H9 (cell line): Measurements from ENCODE around the gene PRUNE2. TPM values are rescaled to one million over a fixed set of nuclear protein-coding genes. Genes with fewer than 3 reads are reported as not detected.

Source experiments
- DNase-seq: peaks from one replicate; pipeline ENCODE4 v3.0.0-alpha.2; 2017
- H2AFZ ChIP-seq: one replicate; pipeline ENCODE4 v1.6.1; 2013; ENCODE audit warnings: mild to moderate bottlenecking, low read length, control low read depth, moderate library complexity
- H2AK5ac ChIP-seq: 2 replicates; pipeline ENCODE4 v1.6.1; 2013; ENCODE audit warnings: low read length, control low read depth, mixed read lengths; ENCODE audit not compliant: insufficient read length
- H2BK120ac ChIP-seq: one replicate; pipeline ENCODE4 v1.6.1; 2013; ENCODE audit warnings: low read depth, mild to moderate bottlenecking, low read length, control low read depth, inconsistent platforms; ENCODE audit not compliant: poor library complexity, severe bottlenecking
- H2BK12ac ChIP-seq: 2 replicates; pipeline ENCODE4 v1.6.1; 2013; ENCODE audit warnings: low read length, control low read depth, mixed read lengths, low read depth; ENCODE audit not compliant: insufficient read length
- H2BK15ac ChIP-seq: 2 replicates; pipeline ENCODE4 v1.6.1; 2013; ENCODE audit warnings: low read depth, low read length, control low read depth
- H2BK20ac ChIP-seq: one replicate; pipeline ENCODE4 v1.6.1; 2013; ENCODE audit warnings: low read depth, mild to moderate bottlenecking, low read length, control low read depth, inconsistent platforms; ENCODE audit not compliant: poor library complexity, severe bottlenecking
- H2BK5ac ChIP-seq: 2 replicates; pipeline ENCODE4 v1.6.1; 2013; ENCODE audit warnings: low read length, control low read depth, mixed read lengths; ENCODE audit not compliant: insufficient read length
- H3K14ac ChIP-seq: 2 replicates; pipeline ENCODE4 v1.6.1; 2013; ENCODE audit warnings: low read length, control low read depth; ENCODE audit not compliant: insufficient read depth
- H3K18ac ChIP-seq: 2 replicates; pipeline ENCODE4 v1.6.1; 2013; ENCODE audit warnings: low read depth, mild to moderate bottlenecking, mixed read lengths, low read length, control low read depth; ENCODE audit not compliant: insufficient read length
- H3K23ac ChIP-seq: 2 replicates; pipeline ENCODE4 v1.6.1; 2013; ENCODE audit warnings: low read length, control low read depth, mixed read lengths, low read depth; ENCODE audit not compliant: insufficient read length
- H3K23me2 ChIP-seq: 2 replicates; pipeline ENCODE4 v1.6.1; 2013; ENCODE audit warnings: low read depth, mild to moderate bottlenecking, mixed read lengths, low read length, control low read depth; ENCODE audit not compliant: insufficient read length, poor library complexity, severe bottlenecking
- H3K27ac ChIP-seq: 2 replicates; pipeline ENCODE4 v1.5.1; 2013; ENCODE audit warnings: low read length, control low read depth, mixed read lengths, low read depth; ENCODE audit not compliant: insufficient read length
- H3K27me3 ChIP-seq: 2 replicates; pipeline ENCODE4 v1.6.1; 2013; ENCODE audit warnings: low read length, control low read depth, inconsistent platforms; ENCODE audit not compliant: insufficient read depth
- H3K4ac ChIP-seq: 2 replicates; pipeline ENCODE4 v1.6.1; 2013; ENCODE audit warnings: low read depth, mild to moderate bottlenecking, control low read depth, inconsistent platforms, low read length, moderate library complexity
- H3K4me1 ChIP-seq: 2 replicates; pipeline ENCODE4 v1.6.1; 2013; ENCODE audit warnings: low read length, control low read depth, inconsistent platforms; ENCODE audit not compliant: insufficient read depth
- H3K4me2 ChIP-seq: 2 replicates; pipeline ENCODE4 v1.6.1; 2013; ENCODE audit warnings: low read length, control low read depth, mixed read lengths; ENCODE audit not compliant: insufficient read length, insufficient read depth
- H3K56ac ChIP-seq: 2 replicates; pipeline ENCODE4 v1.6.1; 2013; ENCODE audit warnings: low read depth, mild to moderate bottlenecking, mixed read lengths, low read length, control low read depth; ENCODE audit not compliant: insufficient read length
- H3K79me1 ChIP-seq: 2 replicates; pipeline ENCODE4 v1.6.1; 2013; ENCODE audit warnings: low read depth, mild to moderate bottlenecking, moderate library complexity, low read length, control low read depth, inconsistent platforms; ENCODE audit not compliant: insufficient read depth, poor library complexity, severe bottlenecking
- H3K79me2 ChIP-seq: 2 replicates; pipeline ENCODE4 v1.6.1; 2013; ENCODE audit warnings: low read length, control low read depth, inconsistent platforms; ENCODE audit not compliant: insufficient read depth
- H3K9ac ChIP-seq: 2 replicates; pipeline ENCODE4 v1.6.1; 2013; ENCODE audit warnings: low read length, control low read depth, mixed read lengths; ENCODE audit not compliant: insufficient read length; ENCODE audit errors: extremely low read depth
- H3K9me3 ChIP-seq: one replicate; pipeline ENCODE4 v1.6.1; 2013; ENCODE audit warnings: low read depth, low read length, inconsistent platforms; ENCODE audit not compliant: control insufficient read depth
- H3T11ph ChIP-seq: one replicate; pipeline ENCODE4 v1.6.1; 2013; ENCODE audit warnings: mild to moderate bottlenecking, low read length, control low read depth, inconsistent platforms
- H4K20me1 ChIP-seq: one replicate; pipeline ENCODE4 v1.6.1; 2013; ENCODE audit not compliant: control insufficient read depth, insufficient read length, insufficient read depth
- H4K5ac ChIP-seq: 2 replicates; pipeline ENCODE4 v1.6.1; 2013; ENCODE audit warnings: low read depth, mild to moderate bottlenecking, mixed read lengths, low read length, control low read depth; ENCODE audit not compliant: insufficient read length
- H4K8ac ChIP-seq: replicated peaks from 2 replicates; pipeline ENCODE4 v1.6.1; 2013; ENCODE audit warnings: low read length, control low read depth, mixed read lengths, low read depth; ENCODE audit not compliant: insufficient read length
- H4K91ac ChIP-seq: 2 replicates; pipeline ENCODE4 v1.6.1; 2013; ENCODE audit warnings: low read depth, mild to moderate bottlenecking, moderate library complexity, mixed read lengths, low read length, control low read depth; ENCODE audit not compliant: insufficient read length
- H3K27ac Mint-ChIP-seq, 3 experiments: 2 replicates in 2 of 3; 3 replicates in 1 of 3; pipeline ENCODE4 v1.8.0; 2020 to 2021; ENCODE audit warnings: mixed read lengths in 3 of 3, mild to moderate bottlenecking in 1 of 3, moderate library complexity in 1 of 3
- H3K27me3 Mint-ChIP-seq: 2 replicates; pipeline ENCODE4 v1.8.0; 2021; ENCODE audit warnings: low read depth, mild to moderate bottlenecking, moderate library complexity, mixed read lengths
- H3K36me3 Mint-ChIP-seq, 3 experiments: 2 replicates in 2 of 3; 3 replicates in 1 of 3; pipeline ENCODE4 v1.8.0; 2020 to 2021; ENCODE audit warnings: low read depth in 3 of 3, mixed read lengths in 3 of 3; ENCODE audit not compliant: insufficient read depth in 1 of 3
- H3K4me1 Mint-ChIP-seq, 2 experiments: 2 replicates each; pipeline ENCODE4 v1.8.0; 2020; ENCODE audit warnings: mixed read lengths in 2 of 2
- H3K4me3 Mint-ChIP-seq, 2 experiments: 2 replicates in 1 of 2; 3 replicates in 1 of 2; pipeline ENCODE4 v1.8.0; 2020 to 2021; ENCODE audit warnings: mild to moderate bottlenecking in 2 of 2, mixed read lengths in 2 of 2, moderate library complexity in 1 of 2
- H3K9me3 Mint-ChIP-seq, 2 experiments: 2 replicates in 1 of 2; 3 replicates in 1 of 2; pipeline ENCODE4 v1.8.0; 2020; ENCODE audit warnings: mild to moderate bottlenecking in 2 of 2, mixed read lengths in 2 of 2, moderate library complexity in 1 of 2
- WGBS: extraction: QIAGEN DNeasy Blood & Tissue Kit; methylation state at CpG from one replicate; pipeline ENCODE4 v1.1.7; 2013; ENCODE audit warnings: missing lambda C conversion rate, low lambda C conversion rate, mixed read lengths; ENCODE audit not compliant: insufficient read length; ENCODE audit errors: extremely low coverage; 5-methylcytosine and 5-hydroxymethylcytosine counted together
- total RNA-seq: library from RNA; stranded (reverse); gene quantifications from 2 replicates; pipeline ENCODE4 v1.2.1, GENCODE V29; 2021
- TF ChIP-seq, protein P1 (sequence below): fragments of 200-600 bp; sonication (generic); conservative IDR thresholded peaks from 3 replicates; pipeline ENCODE4 v1.8.0; 2021; ENCODE audit warnings: antibody characterized with exemption, mild to moderate bottlenecking

Gene PRUNE2
- total RNA-seq, 1 experiment from 2014 or later: 12.1 TPM

DNA sequence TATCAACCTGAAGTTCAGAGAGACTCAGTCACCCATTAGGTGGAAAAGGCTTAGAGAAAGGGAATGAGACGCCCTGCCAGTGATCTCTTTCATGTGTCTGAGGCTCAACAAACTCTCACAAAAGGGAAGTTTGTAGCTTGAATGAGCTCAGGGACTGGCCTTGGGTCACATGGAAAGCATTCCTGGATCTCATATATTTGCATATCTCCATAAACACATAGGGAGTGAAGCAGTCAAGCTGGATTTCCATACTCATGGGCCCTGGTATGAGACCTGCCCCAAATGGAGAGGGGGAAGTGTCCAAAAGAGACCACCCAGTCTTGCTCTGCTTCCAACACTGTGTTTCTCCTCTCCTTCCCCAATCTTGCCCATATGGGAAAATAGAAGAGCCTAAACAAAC lies 26.4 kb upstream of the PRUNE2 start:
- TF ChIP-seq, protein P1, sequence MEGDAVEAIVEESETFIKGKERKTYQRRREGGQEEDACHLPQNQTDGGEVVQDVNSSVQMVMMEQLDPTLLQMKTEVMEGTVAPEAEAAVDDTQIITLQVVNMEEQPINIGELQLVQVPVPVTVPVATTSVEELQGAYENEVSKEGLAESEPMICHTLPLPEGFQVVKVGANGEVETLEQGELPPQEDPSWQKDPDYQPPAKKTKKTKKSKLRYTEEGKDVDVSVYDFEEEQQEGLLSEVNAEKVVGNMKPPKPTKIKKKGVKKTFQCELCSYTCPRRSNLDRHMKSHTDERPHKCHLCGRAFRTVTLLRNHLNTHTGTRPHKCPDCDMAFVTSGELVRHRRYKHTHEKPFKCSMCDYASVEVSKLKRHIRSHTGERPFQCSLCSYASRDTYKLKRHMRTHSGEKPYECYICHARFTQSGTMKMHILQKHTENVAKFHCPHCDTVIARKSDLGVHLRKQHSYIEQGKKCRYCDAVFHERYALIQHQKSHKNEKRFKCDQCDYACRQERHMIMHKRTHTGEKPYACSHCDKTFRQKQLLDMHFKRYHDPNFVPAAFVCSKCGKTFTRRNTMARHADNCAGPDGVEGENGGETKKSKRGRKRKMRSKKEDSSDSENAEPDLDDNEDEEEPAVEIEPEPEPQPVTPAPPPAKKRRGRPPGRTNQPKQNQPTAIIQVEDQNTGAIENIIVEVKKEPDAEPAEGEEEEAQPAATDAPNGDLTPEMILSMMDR: no peak
- Histone ChIP-seq H3T11ph (no peak overlapping the region), H3K9me3 (no peaks in the 10 kb centered on the region), H3K23me2 (no peaks in the 10 kb centered on the region), H3K4me2 (no peak overlapping the region), H4K91ac (no peak overlapping the region), H2BK20ac (no peak overlapping the region), H3K27me3 (no peaks in the 10 kb centered on the region), H3K79me2 (no peaks in the 10 kb centered on the region), H2AK5ac (no peak overlapping the region), H4K20me1 (no peaks in the 10 kb centered on the region), H3K56ac (no peak overlapping the region), H3K23ac (no peak overlapping the region), H3K18ac (no peak overlapping the region), H2BK5ac (no peak overlapping the region), H3K79me1 (no peaks in the 10 kb centered on the region), H3K27ac (no peak overlapping the region), H3K4ac (no peak overlapping the region), H4K8ac (no peak overlapping the region), H4K5ac (no peak overlapping the region), H2BK15ac (no peak overlapping the region), H2BK120ac (no peak overlapping the region), H3K14ac (no peak overlapping the region), H3K9ac (no peak overlapping the region), H3K4me1 (no peaks in the 10 kb centered on the region), H2BK12ac (no peak overlapping the region), H2AFZ (no peak overlapping the region)
- no CpG with 5 or more reads among the region's 1 CpG for WGBS
- no peaks in the 10 kb centered on the region; a peak in 1 of 7 replicates for H3K36me3 Mint-ChIP-seq
- peaks cover 0 to 9% of the 10 kb centered on the region in 2 experiments; a peak in 2 of 4 replicates for H3K4me1 Mint-ChIP-seq
- no peak overlapping the region for H3K27ac Mint-ChIP-seq
- peaks cover 0 to 4% of the 10 kb centered on the region in 2 experiments; a peak in 1 of 5 replicates for H3K9me3 Mint-ChIP-seq
- no peak overlapping the region for H3K4me3 Mint-ChIP-seq
- DNase-seq: no peak
- no peaks in the 10 kb centered on the region for H3K27me3 Mint-ChIP-seq
